Ovary (tissue), 9 donors: ENCODE data around the gene DUSP22. TPM values are rescaled to one million over a fixed set of nuclear protein-coding genes. Genes with fewer than 3 reads are reported as not detected.

Experiments used
- DNase-seq, 5 donors: peaks; one replicate each; pipeline ENCODE4 v3.0.0-alpha.2; 2019 to 2020
- H3K27ac ChIP-seq, 2 donors: fragments of 200-600 bp; one replicate each; pipeline versions ENCODE4 v1.5.1 to v1.8.0; 2019 to 2022
- H3K27me3 ChIP-seq: fragments of 200-600 bp; one replicate; pipeline ENCODE4 v1.8.0; 2022
- H3K36me3 ChIP-seq: fragments of 200-600 bp; sonication (generic); one replicate; pipeline ENCODE4 v1.5.1; 2019
- H3K4me1 ChIP-seq: one replicate; pipeline ENCODE4 v1.8.1; 2013; ENCODE audit warnings: mild to moderate bottlenecking, moderate library complexity; ENCODE audit not compliant: insufficient read depth
- H3K4me3 ChIP-seq: fragments of 200-600 bp; sonication (generic); one replicate; pipeline ENCODE4 v1.5.1; 2017
- H3K9me3 ChIP-seq, 2 donors: fragments of 200-600 bp in 1 of 2; sonication (generic) in 1 of 2; one replicate each; pipeline versions ENCODE4 v1.5.1 to v1.8.1; 2013 to 2019; ENCODE audit warnings: mild to moderate bottlenecking in 1 of 2, moderate library complexity in 1 of 2
- EP300 ChIP-seq: sonication (generic); formaldehyde crosslinking; IDR thresholded peaks from one replicate; pipeline ENCODE4 v1.6.1; 2017; ENCODE audit warnings: antibody characterized with exemption
- POLR2A ChIP-seq: fragments of 450-650 bp; IDR thresholded peaks from one replicate; pipeline ENCODE4 v1.6.1; 2017; ENCODE audit warnings: antibody characterized with exemption, mild to moderate bottlenecking, moderate library complexity
- WGBS, 3 donors: extraction: QIAGEN DNeasy Blood & Tissue Kit in 1 of 3; methylation state at CpG; one replicate each; pipeline versions ENCODE4 v1.1.5 to v1.1.7; 2013 to 2017; 5-methylcytosine and 5-hydroxymethylcytosine counted together
- intact Hi-C, 4 donors: fragments of 100-400 bp; cut with DNase I; formaldehyde crosslinking; loops; one replicate each; pipeline versions ENCODE4 v1.11.0 to v1.15.1; 2022 to 2023
- polyA plus RNA-seq, 2 donors: library from polyadenylated mRNA; stranded (reverse); fragments of 200-250 nt in 1 of 2; fragments of 350-450 nt in 1 of 2; fragmentation: Illumina TruSeq in 1 of 2; extraction: RNeasy Lipid Tissue Mini Kit (QIAGEN cat#74804) in 1 of 2; gene quantifications; one replicate each; pipeline ENCODE4 v1.2.3, GENCODE V29; 2013 to 2014
- total RNA-seq, 7 donors: library from RNA; depleted of rRNA in 2 of 7; stranded (reverse); fragments of >200 nt in 2 of 7; fragmentation: NEBNext Ultra II Directional in 3 of 7; extraction: Animal tissue kit (Norgen Biotek cat#: 25700) in 3 of 7; gene quantifications; one replicate each; pipeline versions ENCODE4 v1.1.0 to v1.2.4, GENCODE V29; 2016 to 2023
- TF ChIP-seq, protein P1 (sequence below), 3 donors: fragments of 450-650 bp in 2 of 3; fragments of 200-600 bp in 1 of 3; IDR thresholded peaks; one replicate each; pipeline versions ENCODE4 v1.5.1 to v1.8.0; 2016 to 2022; ENCODE audit warnings: antibody characterized with exemption in 3 of 3, mild to moderate bottlenecking in 1 of 3
- donor health status: DM: no; HTN: no; CAD: no; lungs with moderate emphysema.
- donor health status: DM: no; HTN: no; CAD: no.
- donor health status: Bipolar disorder and iron deficiency.
- donor health status: DM: yes; HTN: yes; CAD: no.
- donor health status: DM: no; HTN: no; CAD: no.
- donor health status: DM: yes; HTN: yes; CAD: no.

DUSP22 gene
- total and polyA plus RNA-seq, 9 donors: 24.7 to 35.0 (median 29.3) TPM

DNA sequence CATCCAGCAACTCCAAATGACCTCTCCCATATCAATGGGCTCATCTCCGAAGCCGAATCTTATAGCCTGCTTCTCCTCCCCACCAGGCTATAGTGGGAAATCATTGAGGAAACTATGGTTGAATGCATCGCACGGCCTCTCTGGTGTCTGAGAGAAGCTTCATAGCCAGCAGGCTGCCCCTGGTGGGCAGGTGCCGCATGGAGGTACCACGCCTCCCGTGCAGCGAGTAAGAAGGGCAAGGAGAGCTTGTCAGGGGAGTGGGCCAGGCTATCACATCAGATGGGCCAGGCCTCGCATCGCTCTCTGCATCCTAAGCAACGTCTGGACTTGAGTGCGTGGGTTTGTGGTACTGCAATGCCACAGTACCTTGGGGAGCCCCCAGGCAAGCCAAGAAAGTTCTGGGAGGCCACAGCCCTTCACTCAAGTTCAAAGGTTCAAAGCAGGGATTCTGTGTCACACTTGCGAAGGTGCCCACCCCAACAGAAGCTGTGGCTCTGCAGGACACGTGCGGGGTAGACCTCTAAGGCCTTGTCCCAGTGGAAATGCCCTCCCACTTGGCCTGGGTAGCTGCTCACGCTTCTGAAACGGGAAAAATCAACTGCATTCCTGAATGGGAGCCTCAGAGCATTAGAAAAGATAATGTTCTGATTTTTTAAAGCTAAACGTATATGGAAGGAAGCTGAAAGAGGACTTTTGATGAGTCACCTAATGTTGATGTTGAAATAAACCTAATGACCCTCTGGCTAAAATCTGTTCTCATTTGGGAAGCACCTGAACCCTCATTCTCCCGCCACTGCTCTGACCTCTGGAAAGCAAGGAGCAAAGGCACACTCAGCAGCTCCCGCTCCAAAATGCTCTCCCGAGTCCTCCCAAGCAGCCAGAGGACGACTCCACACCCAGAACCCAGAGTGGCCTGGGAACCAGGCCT is 90.9 kb downstream of the DUSP22 start:
- no peak for TF ChIP-seq EP300
- TF ChIP-seq, protein P1, sequence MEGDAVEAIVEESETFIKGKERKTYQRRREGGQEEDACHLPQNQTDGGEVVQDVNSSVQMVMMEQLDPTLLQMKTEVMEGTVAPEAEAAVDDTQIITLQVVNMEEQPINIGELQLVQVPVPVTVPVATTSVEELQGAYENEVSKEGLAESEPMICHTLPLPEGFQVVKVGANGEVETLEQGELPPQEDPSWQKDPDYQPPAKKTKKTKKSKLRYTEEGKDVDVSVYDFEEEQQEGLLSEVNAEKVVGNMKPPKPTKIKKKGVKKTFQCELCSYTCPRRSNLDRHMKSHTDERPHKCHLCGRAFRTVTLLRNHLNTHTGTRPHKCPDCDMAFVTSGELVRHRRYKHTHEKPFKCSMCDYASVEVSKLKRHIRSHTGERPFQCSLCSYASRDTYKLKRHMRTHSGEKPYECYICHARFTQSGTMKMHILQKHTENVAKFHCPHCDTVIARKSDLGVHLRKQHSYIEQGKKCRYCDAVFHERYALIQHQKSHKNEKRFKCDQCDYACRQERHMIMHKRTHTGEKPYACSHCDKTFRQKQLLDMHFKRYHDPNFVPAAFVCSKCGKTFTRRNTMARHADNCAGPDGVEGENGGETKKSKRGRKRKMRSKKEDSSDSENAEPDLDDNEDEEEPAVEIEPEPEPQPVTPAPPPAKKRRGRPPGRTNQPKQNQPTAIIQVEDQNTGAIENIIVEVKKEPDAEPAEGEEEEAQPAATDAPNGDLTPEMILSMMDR (IDR thresholded peaks at IDR 0.05): no peak
- TF ChIP-seq POLR2A: no peak
- Histone ChIP-seq H3K27ac (no peak overlapping the region), H3K9me3 (no peaks in the 10 kb centered on the region), H3K4me3 (no peak overlapping the region), H3K36me3 (no peaks in the 10 kb centered on the region), H3K27me3 (no peaks in the 10 kb centered on the region), H3K4me1 (no peaks in the 10 kb centered on the region)
- intact Hi-C loops: no loop called here
- WGBS, 3 donors: 70 to 72% (median 72%) methylated on average over 22 of the region's 22 CpGs
- DNase-seq: peak in 1 of 5 donors; percentile 21

DNA sequence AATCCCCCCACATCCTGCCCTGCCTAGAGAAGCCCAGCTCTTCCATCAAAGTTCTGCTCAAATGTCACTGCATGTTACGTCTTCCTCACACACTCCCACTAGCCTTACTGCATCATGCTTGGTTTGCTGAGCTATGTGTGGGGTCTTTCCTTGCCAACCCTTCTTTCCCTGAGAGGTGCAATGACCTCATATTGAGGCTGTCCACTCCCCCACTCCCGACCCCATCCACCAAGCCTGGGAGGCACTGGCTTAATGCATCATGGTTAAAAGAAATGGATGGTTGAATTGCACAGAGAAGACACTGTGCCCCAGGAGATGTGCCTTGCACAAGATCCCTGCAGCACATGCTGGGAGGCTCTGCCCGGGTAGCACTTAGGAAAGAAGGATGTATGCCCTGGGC is 91.6 kb downstream of the DUSP22 start:
- Histone ChIP-seq H3K27ac (no peak overlapping the region), H3K36me3 (no peaks in the 10 kb centered on the region), H3K4me3 (no peak overlapping the region), H3K9me3 (no peaks in the 10 kb centered on the region), H3K27me3 (no peaks in the 10 kb centered on the region), H3K4me1 (no peaks in the 10 kb centered on the region)
- 33 to 57% (median 55%) methylated on average over 3 of the region's 3 CpGs for WGBS, 3 donors
- intact Hi-C loops: no loop called here
- DNase-seq: no peak
- TF ChIP-seq EP300: no peak
- TF ChIP-seq, protein P1 (IDR thresholded peaks at IDR 0.05): no peak
- TF ChIP-seq POLR2A: no peak

DNA sequence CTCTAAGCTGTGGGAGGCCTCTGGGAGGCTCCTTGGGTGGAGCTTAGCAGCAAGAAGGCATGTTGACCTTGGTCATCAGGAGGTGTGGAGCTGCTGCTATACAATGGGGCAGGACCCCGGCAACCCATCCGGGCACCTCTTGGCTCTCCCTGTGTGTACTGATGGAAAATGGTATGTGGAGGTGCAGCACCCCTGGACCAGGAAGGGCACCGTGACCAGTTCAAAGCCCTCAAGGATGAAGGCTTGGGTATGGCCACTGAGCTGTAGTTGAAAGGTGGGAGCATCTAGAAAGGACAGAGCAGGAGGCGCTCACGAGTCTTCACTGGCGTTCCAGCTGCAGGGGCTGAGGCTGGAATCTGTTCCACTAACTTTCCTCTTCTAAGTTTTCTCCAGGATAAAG is 92.6 kb downstream of the DUSP22 start:
- H3K4me1 ChIP-seq: no peaks in the 10 kb centered on the region
- no peak overlapping the region for H3K4me3 ChIP-seq
- no peak overlapping the region for H3K27ac ChIP-seq
- H3K36me3 ChIP-seq: no peaks in the 10 kb centered on the region
- no peaks in the 10 kb centered on the region for H3K9me3 ChIP-seq
- no peaks in the 10 kb centered on the region for H3K27me3 ChIP-seq
- intact Hi-C loops: no loop called here
- TF ChIP-seq EP300 (no peak), POLR2A (no peak)
- TF ChIP-seq, protein P1 (IDR thresholded peaks at IDR 0.05): no peak
- 78 to 87% (median 78%) methylated on average over 6 of the region's 6 CpGs for WGBS, 3 donors
- no peak for DNase-seq

DNA sequence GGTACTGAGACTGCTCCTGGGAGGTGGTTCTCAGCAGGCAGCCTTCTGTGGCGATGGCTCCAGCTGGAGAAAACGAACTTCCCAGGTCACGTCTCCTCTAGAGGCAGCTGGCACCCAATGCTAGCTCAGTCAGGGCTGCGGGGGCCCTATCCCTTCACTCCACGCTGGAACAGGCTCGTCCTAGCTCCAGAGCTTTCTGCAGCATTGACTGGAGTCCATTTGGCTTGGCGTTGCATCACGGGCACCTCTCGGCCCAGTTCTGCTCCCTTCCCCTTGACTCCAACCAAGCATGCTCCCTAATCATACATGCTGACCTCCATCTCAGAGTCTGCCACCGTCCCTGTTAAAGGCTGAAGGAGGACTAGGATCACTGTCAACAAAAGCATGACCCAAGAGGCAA is 93.3 kb downstream of the DUSP22 start:
- Histone ChIP-seq H3K9me3 (no peaks in the 10 kb centered on the region), H3K27ac (no peak overlapping the region), H3K27me3 (no peaks in the 10 kb centered on the region), H3K4me3 (no peak overlapping the region), H3K4me1 (no peaks in the 10 kb centered on the region), H3K36me3 (no peaks in the 10 kb centered on the region)
- intact Hi-C loops: no loop called here
- no peak for DNase-seq
- TF ChIP-seq, protein P1 (IDR thresholded peaks at IDR 0.05): no peak
- no peak for TF ChIP-seq POLR2A
- no peak for TF ChIP-seq EP300
- 87 to 88% (median 88%) methylated on average over 10 of the region's 10 CpGs for WGBS, 3 donors
